Breast epithelium (tissue), 3 donors: Measurements from ENCODE around the gene UBE3C.

Experiments used
- CTCF ChIP-seq, 3 donors: fragments of 450-650 bp; IDR thresholded peaks; one replicate each; pipeline ENCODE4 v1.5.1; 2016 to 2017; ENCODE audit warnings: antibody characterized with exemption in 3 of 3, mild to moderate bottlenecking in 3 of 3, moderate library complexity in 3 of 3
- POLR2A ChIP-seq: fragments of 450-650 bp; IDR thresholded peaks from one replicate; pipeline ENCODE4 v1.6.1; 2016; ENCODE audit warnings: antibody characterized with exemption, mild to moderate bottlenecking, moderate library complexity
- POLR2AphosphoS5 ChIP-seq, 3 donors: sonication (generic); formaldehyde crosslinking; IDR thresholded peaks; one replicate each; pipeline ENCODE4 v1.6.1; 2017; ENCODE audit warnings: antibody characterized with exemption in 3 of 3

- TF ChIP-seq CTCF (IDR thresholded peaks at IDR 0.05) = no peak
- TF ChIP-seq POLR2AphosphoS5 (IDR thresholded peaks at IDR 0.05) = no peak
- TF ChIP-seq POLR2A = no peak
Measured at GRCh38 chr7:157310676-157311185, 172.0 kb downstream of the UBE3C start.
